Stomach (tissue), 4 donors: ENCODE data around the gene COX5A.

Source experiments
- CTCF ChIP-seq, 7 experiments: fragments of 450-650 bp in 4 of 7; fragments of 200-600 bp in 3 of 7; sonication (generic) in 3 of 7; IDR thresholded peaks; one replicate each; pipeline ENCODE4 v1.5.1; 2016 to 2019; ENCODE audit warnings: antibody characterized with exemption in 7 of 7, control low read depth in 2 of 7, mild to moderate bottlenecking in 1 of 7
- EP300 ChIP-seq: sonication (generic); formaldehyde crosslinking; IDR thresholded peaks from one replicate; pipeline ENCODE4 v1.6.1; 2017; ENCODE audit warnings: antibody characterized with exemption
- POLR2A ChIP-seq, 4 donors: fragments of 450-650 bp; IDR thresholded peaks; one replicate each; pipeline ENCODE4 v1.6.1; 2016; ENCODE audit warnings: antibody characterized with exemption in 4 of 4, control low read depth in 2 of 4, mild to moderate bottlenecking in 1 of 4, moderate library complexity in 1 of 4
- POLR2AphosphoS5 ChIP-seq, 3 donors: sonication (generic); formaldehyde crosslinking; IDR thresholded peaks; one replicate each; pipeline ENCODE4 v1.6.1; 2016; ENCODE audit warnings: antibody characterized with exemption in 3 of 3

- no peak for TF ChIP-seq CTCF (IDR thresholded peaks at IDR 0.05)
- no peak for TF ChIP-seq POLR2A (IDR thresholded peaks at IDR 0.05)
- TF ChIP-seq EP300: no peak
- no peak for TF ChIP-seq POLR2AphosphoS5 (IDR thresholded peaks at IDR 0.05)
Observed at GRCh38 chr15:74958908-74959585, 21.2 kb upstream of the COX5A start.
